Dermis lymphatic vessel endothelial cell (primary cell): ENCODE data around the gene AGFG1. TPM values are rescaled to one million over a fixed set of nuclear protein-coding genes. Genes with fewer than 3 reads are reported as not detected.

Experiments used
- total RNA-seq: library from RNA; depleted of rRNA; stranded (reverse); fragments of >200 nt; gene quantifications from 2 replicates; pipeline ENCODE4 v1.2.1, GENCODE V29; 2014

The AGFG1 gene
- total RNA-seq: 33.4 and 35.2 TPM in 2 replicates

GRCh38 chr2:227471924-227472264 lies at the start of gene AGFG1:
Gene AGFG1 (plus strand): TSS chr2:227472156. CDS start chr2:227472422, 266 bp downstream.

GRCh38 chr2:227598835-227599503 lies 127.0 kb downstream of the AGFG1 start, which contains the start of gene SCYGR2:
Gene SCYGR2 (plus strand): TSS chr2:227598893. CDS start chr2:227598893, 0 bp downstream.

Other genes with a start within 250 kb of the AGFG1 start
- gene MFF, start 146.9 kb upstream of the AGFG1 start, total RNA-seq: 39.9 and 49.1 TPM in 2 replicates
- gene TM4SF20, start 92.8 kb upstream of the AGFG1 start, total RNA-seq: not detected in 2 replicates
- not detected in 2 replicates for gene SCYGR1, start 84.2 kb upstream of the AGFG1 start, total RNA-seq
- not detected in 2 replicates for gene SCYGR2, start 126.7 kb downstream of the AGFG1 start, total RNA-seq
- gene SCYGR3, start 142.7 kb downstream of the AGFG1 start, total RNA-seq: not detected in 2 replicates
- gene SCYGR4, start 145.3 kb downstream of the AGFG1 start, total RNA-seq: not detected in 2 replicates
- gene SCYGR5, start 194.6 kb downstream of the AGFG1 start, total RNA-seq: not detected in 2 replicates
- gene SLC19A3, start 245.9 kb downstream of the AGFG1 start, total RNA-seq: not detected in 2 replicates